DOHH2 (cell line): ENCODE results near the gene TCN2.
"Not testable (repeated sequence)": the region's sequence is repeated elsewhere in the genome, so short reads cannot be mapped to it uniquely, and the experiment has no call there.

ENCODE experiments used
- H3F3A ChIP-seq: fragments of 200-600 bp; sonication (generic), shearing (Covaris generic); 2 replicates; pipeline ENCODE4 v1.6.0; 2016; ENCODE audit warnings: antibody characterized with exemption, mild to moderate bottlenecking; ENCODE audit not compliant: control insufficient read depth, insufficient read depth
- H3K27ac ChIP-seq: fragments of 200-600 bp; sonication (generic); 2 replicates; pipeline ENCODE4 v1.5.1; 2014; ENCODE audit warnings: low read depth, mild to moderate bottlenecking, low read length, moderate library complexity
- H3K27me3 ChIP-seq: fragments of 200-600 bp; sonication (generic); 2 replicates; pipeline ENCODE4 v1.6.1; 2014; ENCODE audit warnings: mild to moderate bottlenecking, low read length, mixed read lengths; ENCODE audit not compliant: control insufficient read depth
- H3K36me3 ChIP-seq: fragments of 200-600 bp; sonication (generic); 2 replicates; pipeline ENCODE4 v1.6.1; 2014; ENCODE audit warnings: mild to moderate bottlenecking, low read length, moderate library complexity, mixed read lengths; ENCODE audit not compliant: control insufficient read depth
- H3K4me1 ChIP-seq: fragments of 200-600 bp; sonication (generic); 2 replicates; pipeline ENCODE4 v1.6.1; 2014; ENCODE audit warnings: mild to moderate bottlenecking, low read length, mixed read lengths; ENCODE audit not compliant: control insufficient read depth
- H3K4me2 ChIP-seq: fragments of 200-600 bp; sonication (generic); 2 replicates; pipeline ENCODE4 v1.6.0; 2014; ENCODE audit warnings: mild to moderate bottlenecking, low read length, moderate library complexity
- H3K4me3 ChIP-seq: fragments of 200-600 bp; sonication (generic); 2 replicates; pipeline ENCODE4 v1.5.1; 2014; ENCODE audit warnings: mild to moderate bottlenecking, low read length, mixed read lengths
- H3K79me2 ChIP-seq: fragments of 200-600 bp; sonication (generic); 2 replicates; pipeline ENCODE4 v1.6.1; 2014; ENCODE audit warnings: mild to moderate bottlenecking, low read length, mixed read lengths; ENCODE audit not compliant: control insufficient read depth
- H3K9me2 ChIP-seq: fragments of 200-600 bp; sonication (generic); replicated peaks from 2 replicates; pipeline ENCODE4 v1.6.1; 2014; ENCODE audit warnings: mild to moderate bottlenecking, low read length, mixed read lengths; ENCODE audit not compliant: control insufficient read depth
- H3K9me3 ChIP-seq: fragments of 200-600 bp; sonication (generic); 2 replicates; pipeline ENCODE4 v1.6.1; 2014; ENCODE audit warnings: antibody characterized with exemption, low read length, mixed read lengths; ENCODE audit not compliant: control insufficient read depth, insufficient read depth
- H4K20me1 ChIP-seq: fragments of 200-600 bp; sonication (generic); 2 replicates; pipeline ENCODE4 v1.6.0; 2014; ENCODE audit warnings: low read depth, mild to moderate bottlenecking, antibody characterized with exemption, low read length, moderate library complexity; ENCODE audit not compliant: control insufficient read depth, insufficient read depth
- EZH2phosphoT487 ChIP-seq: fragments of 200-600 bp; sonication (generic); IDR thresholded peaks from 2 replicates; pipeline ENCODE4 v1.6.1; 2017; ENCODE audit warnings: borderline replicate concordance, mild to moderate bottlenecking, antibody characterized with exemption, low read length, moderate library complexity, mixed read lengths
- TF ChIP-seq, protein P1 (sequence below): fragments of 200-600 bp; sonication (generic); IDR thresholded peaks from one replicate; pipeline ENCODE4 v1.5.1; 2014; ENCODE audit warnings: antibody characterized with exemption, mild to moderate bottlenecking, low read depth, low read length; ENCODE audit not compliant: poor library complexity, severe bottlenecking

The TCN2 gene

GRCh38 chr22:30614879-30615278 lies 7.9 kb downstream of the TCN2 start:
- no peaks in the 10 kb centered on the region for H3K9me3 ChIP-seq
- no peaks in the 10 kb centered on the region for H3K9me2 ChIP-seq
- no peaks in the 10 kb centered on the region for H3K36me3 ChIP-seq
- H3K27me3 ChIP-seq: no peaks in the 10 kb centered on the region
- no peaks in the 10 kb centered on the region for H3K79me2 ChIP-seq
- no peak for TF ChIP-seq EZH2phosphoT487
- TF ChIP-seq, protein P1, sequence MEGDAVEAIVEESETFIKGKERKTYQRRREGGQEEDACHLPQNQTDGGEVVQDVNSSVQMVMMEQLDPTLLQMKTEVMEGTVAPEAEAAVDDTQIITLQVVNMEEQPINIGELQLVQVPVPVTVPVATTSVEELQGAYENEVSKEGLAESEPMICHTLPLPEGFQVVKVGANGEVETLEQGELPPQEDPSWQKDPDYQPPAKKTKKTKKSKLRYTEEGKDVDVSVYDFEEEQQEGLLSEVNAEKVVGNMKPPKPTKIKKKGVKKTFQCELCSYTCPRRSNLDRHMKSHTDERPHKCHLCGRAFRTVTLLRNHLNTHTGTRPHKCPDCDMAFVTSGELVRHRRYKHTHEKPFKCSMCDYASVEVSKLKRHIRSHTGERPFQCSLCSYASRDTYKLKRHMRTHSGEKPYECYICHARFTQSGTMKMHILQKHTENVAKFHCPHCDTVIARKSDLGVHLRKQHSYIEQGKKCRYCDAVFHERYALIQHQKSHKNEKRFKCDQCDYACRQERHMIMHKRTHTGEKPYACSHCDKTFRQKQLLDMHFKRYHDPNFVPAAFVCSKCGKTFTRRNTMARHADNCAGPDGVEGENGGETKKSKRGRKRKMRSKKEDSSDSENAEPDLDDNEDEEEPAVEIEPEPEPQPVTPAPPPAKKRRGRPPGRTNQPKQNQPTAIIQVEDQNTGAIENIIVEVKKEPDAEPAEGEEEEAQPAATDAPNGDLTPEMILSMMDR: no peak
- no peaks in the 10 kb centered on the region for H4K20me1 ChIP-seq
- no peak overlapping the region for H3K27ac ChIP-seq
- H3K4me3 ChIP-seq: no peak overlapping the region
- H3F3A ChIP-seq: no peaks in the 10 kb centered on the region
- H3K4me2 ChIP-seq: no peak overlapping the region
- peaks cover 1% of the 10 kb centered on the region; the same call in 1 of the 2 replicates for H3K4me1 ChIP-seq

DNA sequence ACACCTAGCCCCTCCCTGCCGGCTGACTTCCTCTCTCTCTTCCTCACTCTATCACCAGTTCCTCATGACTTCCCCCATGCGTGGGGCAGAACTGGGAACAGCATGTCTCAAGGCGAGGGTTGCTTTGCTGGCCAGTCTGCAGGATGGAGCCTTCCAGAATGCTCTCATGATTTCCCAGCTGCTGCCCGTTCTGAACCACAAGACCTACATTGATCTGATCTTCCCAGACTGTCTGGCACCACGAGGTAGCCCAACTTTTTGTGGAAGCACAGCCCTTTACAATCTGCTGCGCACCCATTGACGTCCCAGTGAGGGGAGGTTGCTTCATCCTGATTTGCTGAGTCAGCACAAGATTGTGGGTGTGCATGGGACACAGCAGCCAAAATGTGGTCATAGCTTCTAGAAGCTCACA lies 8.6 kb downstream of the TCN2 start:
- no peak overlapping the region for H3K27ac ChIP-seq

GRCh38 chr22:30617819-30618218 lies 10.8 kb downstream of the TCN2 start:
- Histone ChIP-seq H3K36me3 (no peaks in the 10 kb centered on the region), H3F3A (no peaks in the 10 kb centered on the region), H3K4me3 (no peak overlapping the region), H3K4me2 (no peak overlapping the region), H3K4me1 (no peaks in the 10 kb centered on the region), H3K9me3 (no peaks in the 10 kb centered on the region), H3K79me2 (no peaks in the 10 kb centered on the region), H3K27ac (no peak overlapping the region), H3K27me3 (no peaks in the 10 kb centered on the region), H3K9me2 (no peaks in the 10 kb centered on the region), H4K20me1 (no peaks in the 10 kb centered on the region)
- no peak for TF ChIP-seq EZH2phosphoT487
- TF ChIP-seq, protein P1: no peak

More for the DNA sequence above, 8.6 kb downstream of the TCN2 start:
- Histone ChIP-seq H3K79me2 (no peaks in the 10 kb centered on the region), H3K4me2 (no peak overlapping the region), H3K4me1 (no peaks in the 10 kb centered on the region), H3K27me3 (no peaks in the 10 kb centered on the region), H4K20me1 (no peaks in the 10 kb centered on the region), H3K36me3 (no peaks in the 10 kb centered on the region), H3K4me3 (no peak overlapping the region), H3K9me3 (no peaks in the 10 kb centered on the region), H3F3A (no peaks in the 10 kb centered on the region), H3K9me2 (no peaks in the 10 kb centered on the region)
- TF ChIP-seq, protein P1: no peak
- TF ChIP-seq EZH2phosphoT487: no peak

DNA sequence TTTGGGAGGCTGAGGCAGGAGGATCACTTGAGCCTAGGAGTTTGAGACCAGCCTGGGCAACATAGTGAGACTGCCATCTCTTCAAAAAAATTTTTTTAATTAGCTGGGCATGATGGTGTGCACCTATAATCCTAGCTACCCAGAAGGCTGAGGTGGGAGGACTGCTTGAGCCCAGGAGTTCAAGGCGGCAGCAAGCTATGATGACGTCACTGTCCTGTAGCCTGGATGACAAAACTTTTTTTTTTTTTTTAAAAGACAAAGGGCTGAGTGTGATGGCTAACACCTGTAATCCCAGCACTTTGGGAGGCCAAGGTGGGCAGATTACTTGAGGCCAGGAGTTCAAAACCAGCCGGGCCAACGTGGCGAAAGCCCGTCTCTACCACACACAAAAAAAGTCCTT lies 12.9 kb downstream of the TCN2 start:
- not testable (repeated sequence) for H3F3A ChIP-seq, H3K27me3 ChIP-seq, H3K79me2 ChIP-seq

More for the DNA sequence above, 12.9 kb downstream of the TCN2 start:
- H3K9me2 ChIP-seq, H3K27ac ChIP-seq, H3K9me3 ChIP-seq, H3K4me1 ChIP-seq, H3K4me3 ChIP-seq, H4K20me1 ChIP-seq, H3K4me2 ChIP-seq, H3K36me3 ChIP-seq: not testable (repeated sequence)
